Osteoblast (primary cell): Measurements from ENCODE around the gene CHIC2. TPM values are rescaled to one million over a fixed set of nuclear protein-coding genes. Genes with fewer than 3 reads are reported as not detected.
"Not testable (repeated sequence)": the region's sequence is repeated elsewhere in the genome, so short reads cannot be mapped to it uniquely, and the experiment has no call there.

Experiments used
- DNase-seq: peaks from one replicate; pipeline ENCODE4 v3.0.0; 2011; ENCODE audit warnings: low spot score, mixed read lengths; ENCODE audit not compliant: insufficient read length; ENCODE audit errors: missing footprints
- H2AFZ ChIP-seq: 2 replicates; pipeline ENCODE4 v1.6.0; 2011; ENCODE audit warnings: mild to moderate bottlenecking, low read length
- H3K27ac ChIP-seq: 2 replicates; pipeline ENCODE4 v1.5.1; 2011; ENCODE audit warnings: mild to moderate bottlenecking, low read depth, low read length, moderate library complexity
- H3K27me3 ChIP-seq: 2 replicates; pipeline ENCODE4 v1.6.0; 2012; ENCODE audit warnings: mild to moderate bottlenecking, control low read depth, inconsistent platforms, low read length, moderate library complexity; ENCODE audit not compliant: insufficient read depth
- H3K36me3 ChIP-seq: 2 replicates; pipeline ENCODE4 v1.5.1; 2011; ENCODE audit warnings: mild to moderate bottlenecking, low read length, control low read depth, moderate library complexity; ENCODE audit not compliant: insufficient read depth
- H3K4me1 ChIP-seq: 2 replicates; pipeline ENCODE4 v1.5.1; 2011; ENCODE audit warnings: mild to moderate bottlenecking, low read length, control low read depth, moderate library complexity; ENCODE audit not compliant: insufficient read depth
- H3K4me2 ChIP-seq: 2 replicates; pipeline ENCODE4 v1.6.0; 2011; ENCODE audit warnings: mild to moderate bottlenecking, low read length; ENCODE audit not compliant: insufficient read depth
- H3K4me3 ChIP-seq: fragments of 200-600 bp; sonication (generic); 3 replicates; pipeline ENCODE4 v1.5.1; 2012; ENCODE audit warnings: mild to moderate bottlenecking, low read length, inconsistent platforms; ENCODE audit not compliant: insufficient read depth
- H3K79me2 ChIP-seq: 2 replicates; pipeline ENCODE4 v1.6.0; 2012; ENCODE audit warnings: mild to moderate bottlenecking, low read length, control low read depth, inconsistent platforms; ENCODE audit not compliant: insufficient read depth
- H3K9me3 ChIP-seq: 2 replicates; pipeline ENCODE4 v1.5.1; 2011; ENCODE audit warnings: low read depth, low read length, control low read depth
- H4K20me1 ChIP-seq: 2 replicates; pipeline ENCODE4 v1.6.0; 2012; ENCODE audit warnings: mild to moderate bottlenecking, low read length, control low read depth; ENCODE audit not compliant: insufficient read depth
- total RNA-seq: library from RNA; depleted of rRNA; stranded (reverse); fragments of >200 nt; gene quantifications from 2 replicates; pipeline ENCODE4 v1.2.3, GENCODE V29; 2012
- TF ChIP-seq, protein P1 (sequence below): IDR thresholded peaks from 2 replicates; pipeline ENCODE4 v1.5.1; 2011; ENCODE audit warnings: mild to moderate bottlenecking, low read depth, low read length, moderate library complexity; ENCODE audit errors: extremely low read depth

Gene CHIC2
- total RNA-seq, 1 donor, result 73.1 TPM

DNA sequence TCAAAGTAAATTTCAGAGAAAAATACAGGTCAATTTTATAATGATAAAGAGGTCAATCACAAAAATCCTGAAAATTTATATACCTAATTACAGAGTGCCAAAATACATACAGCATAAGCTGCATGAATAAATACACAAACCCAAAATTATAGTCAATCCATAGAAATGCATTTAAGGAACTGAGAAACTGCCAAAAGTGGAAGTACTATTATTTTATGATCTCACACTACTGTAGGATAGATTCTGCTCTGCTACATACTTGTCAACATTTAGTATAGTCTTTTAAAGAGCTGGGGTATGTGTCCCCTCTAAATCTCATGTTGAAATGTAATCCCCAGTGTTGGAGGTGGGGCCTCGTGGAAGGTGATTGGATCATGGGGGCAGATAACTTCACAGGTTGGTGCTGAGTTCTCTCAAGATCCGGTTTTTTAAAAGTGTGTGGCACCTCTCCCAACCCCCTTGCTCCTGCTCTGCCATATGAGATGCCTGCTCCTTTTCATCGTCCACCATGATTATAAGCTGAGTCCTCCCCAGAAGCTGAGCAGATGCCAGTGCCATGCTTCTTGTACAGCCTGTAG, 31.8 kb downstream of the CHIC2 start:
- DNase-seq, result no peak
- H3K9me3 ChIP-seq, result no peaks in the 10 kb centered on the region
- no peak overlapping the region for H2AFZ ChIP-seq
- peak overlapping the region; percentile 37 for H3K4me2 ChIP-seq
- H3K27me3 ChIP-seq, result no peaks in the 10 kb centered on the region
- peaks cover 23% of the 10 kb centered on the region for H4K20me1 ChIP-seq
- H3K4me3 ChIP-seq, result no peak overlapping the region
- peaks cover 81% of the 10 kb centered on the region for H3K79me2 ChIP-seq
- no peaks in the 10 kb centered on the region for H3K36me3 ChIP-seq
- H3K4me1 ChIP-seq, result peaks cover 5% of the 10 kb centered on the region
- TF ChIP-seq, protein P1, sequence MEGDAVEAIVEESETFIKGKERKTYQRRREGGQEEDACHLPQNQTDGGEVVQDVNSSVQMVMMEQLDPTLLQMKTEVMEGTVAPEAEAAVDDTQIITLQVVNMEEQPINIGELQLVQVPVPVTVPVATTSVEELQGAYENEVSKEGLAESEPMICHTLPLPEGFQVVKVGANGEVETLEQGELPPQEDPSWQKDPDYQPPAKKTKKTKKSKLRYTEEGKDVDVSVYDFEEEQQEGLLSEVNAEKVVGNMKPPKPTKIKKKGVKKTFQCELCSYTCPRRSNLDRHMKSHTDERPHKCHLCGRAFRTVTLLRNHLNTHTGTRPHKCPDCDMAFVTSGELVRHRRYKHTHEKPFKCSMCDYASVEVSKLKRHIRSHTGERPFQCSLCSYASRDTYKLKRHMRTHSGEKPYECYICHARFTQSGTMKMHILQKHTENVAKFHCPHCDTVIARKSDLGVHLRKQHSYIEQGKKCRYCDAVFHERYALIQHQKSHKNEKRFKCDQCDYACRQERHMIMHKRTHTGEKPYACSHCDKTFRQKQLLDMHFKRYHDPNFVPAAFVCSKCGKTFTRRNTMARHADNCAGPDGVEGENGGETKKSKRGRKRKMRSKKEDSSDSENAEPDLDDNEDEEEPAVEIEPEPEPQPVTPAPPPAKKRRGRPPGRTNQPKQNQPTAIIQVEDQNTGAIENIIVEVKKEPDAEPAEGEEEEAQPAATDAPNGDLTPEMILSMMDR, result no peak
- H3K27ac ChIP-seq, result no peak overlapping the region

DNA sequence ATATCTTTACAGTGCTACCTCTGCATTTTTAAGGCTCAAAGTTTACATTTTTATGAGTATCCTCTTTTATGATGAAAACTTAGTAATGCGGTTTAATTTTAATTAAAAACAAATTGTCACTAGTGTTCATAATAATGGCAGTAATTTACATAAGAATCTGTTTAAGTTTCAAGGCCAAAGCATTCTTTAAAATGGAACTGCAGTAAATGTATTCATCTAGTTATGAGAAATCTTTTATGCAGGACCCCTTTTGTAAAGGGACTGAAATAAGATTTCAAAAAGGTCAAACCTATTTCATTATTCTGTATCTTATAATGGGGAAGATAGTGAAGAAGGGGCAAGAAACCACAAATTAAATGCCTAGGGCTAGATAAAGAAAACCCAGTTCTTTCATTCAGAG, 37.1 kb downstream of the CHIC2 start:
- Histone ChIP-seq H3K36me3 (no peaks in the 10 kb centered on the region), H3K9me3 (no peaks in the 10 kb centered on the region), H3K4me3 (no peak overlapping the region), H4K20me1 (peaks cover 27% of the 10 kb centered on the region), H2AFZ (no peak overlapping the region), H3K4me2 (no peak overlapping the region), H3K4me1 (peaks cover 2% of the 10 kb centered on the region), H3K27ac (no peak overlapping the region), H3K27me3 (no peaks in the 10 kb centered on the region), H3K79me2 (peaks cover 86% of the 10 kb centered on the region)
- peak; percentile 8 for DNase-seq
- TF ChIP-seq, protein P1, result no peak

DNA sequence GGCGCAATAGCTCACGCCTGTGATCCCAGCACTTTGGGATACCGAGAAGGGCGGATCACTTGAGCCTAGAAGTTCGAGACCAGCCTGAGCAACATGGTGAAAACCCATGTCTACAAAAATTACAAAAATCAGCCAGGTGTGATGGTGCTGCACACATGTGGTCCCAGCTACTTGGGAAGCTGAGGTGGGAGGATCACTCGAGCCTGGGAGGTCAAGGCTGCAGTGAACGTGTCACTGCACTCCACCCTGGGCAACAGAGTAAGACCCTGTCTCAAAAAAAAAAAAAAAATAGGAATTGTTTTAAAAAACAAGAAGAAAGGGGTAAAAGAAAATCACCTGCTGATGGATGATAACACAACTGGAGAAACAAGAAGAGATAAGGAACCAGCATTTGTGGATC, 38.8 kb downstream of the CHIC2 start:
- H3K27ac ChIP-seq, result no peak overlapping the region
- H3K9me3 ChIP-seq, result no peaks in the 10 kb centered on the region
- H3K4me2 ChIP-seq, result no peak overlapping the region
- DNase-seq, result no peak
- TF ChIP-seq, protein P1, result no peak
- no peaks in the 10 kb centered on the region for H3K36me3 ChIP-seq
- no peak overlapping the region for H3K4me3 ChIP-seq
- peaks cover 90% of the 10 kb centered on the region for H3K79me2 ChIP-seq
- no peak overlapping the region for H2AFZ ChIP-seq
- H3K27me3 ChIP-seq, result no peaks in the 10 kb centered on the region
- H4K20me1 ChIP-seq, result peaks cover 29% of the 10 kb centered on the region
- peaks cover 2% of the 10 kb centered on the region for H3K4me1 ChIP-seq

DNA sequence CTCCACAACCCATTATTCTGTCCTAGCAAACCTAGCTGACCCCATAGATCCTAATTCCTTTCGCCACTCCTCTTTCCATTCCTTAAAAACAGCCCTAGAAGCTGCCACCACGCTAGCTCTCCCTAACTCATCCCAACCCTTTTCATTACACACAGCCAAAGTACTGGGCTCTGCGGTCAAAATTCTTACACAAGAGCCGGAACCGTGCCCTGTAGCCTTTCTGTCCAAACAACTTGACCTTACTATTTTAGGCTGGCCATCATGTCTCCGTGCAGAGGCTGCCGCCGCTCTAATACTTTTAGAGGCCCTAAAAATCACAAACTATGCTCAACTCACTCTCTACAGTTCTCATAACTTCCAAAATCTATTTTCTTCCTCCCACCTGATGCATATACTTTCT, 41.4 kb downstream of the CHIC2 start:
- Histone ChIP-seq H4K20me1 (peaks cover 36% of the 10 kb centered on the region), H3K79me2 (peaks cover 88% of the 10 kb centered on the region)
- DNase-seq, result not testable (repeated sequence)

More for the DNA sequence above, 41.4 kb downstream of the CHIC2 start:
- not testable (repeated sequence) for H3K9me3 ChIP-seq, H3K4me3 ChIP-seq, H3K27me3 ChIP-seq, H3K27ac ChIP-seq, H3K4me2 ChIP-seq, H2AFZ ChIP-seq, H3K4me1 ChIP-seq, H3K36me3 ChIP-seq
